ENCODE measurements around the gene MEG3.

Gene MEG3

GRCh38 chr14:100882026-100882967 is 56.4 kb downstream of the MEG3 start:
- TF ChIP-seq GATA3 (IDR thresholded peaks at IDR 0.05; ENCODE audit: low read depth, low read length) (no peak), GATA2 (IDR thresholded peaks at IDR 0.05; ENCODE audit: low read depth, low read length) (no peak)

GRCh38 chr14:100882991-100883788 is 57.3 kb downstream of the MEG3 start:
- TF ChIP-seq GATA2 (IDR thresholded peaks at IDR 0.05; ENCODE audit: low read depth, low read length) = no peak
- no peak for TF ChIP-seq GATA3 (IDR thresholded peaks at IDR 0.05; ENCODE audit: low read depth, low read length)

- TF ChIP-seq GATA3 (IDR thresholded peaks at IDR 0.05; ENCODE audit: low read depth, low read length) (no peak), GATA2 (IDR thresholded peaks at IDR 0.05; ENCODE audit: low read depth, low read length) (no peak)
Measured at GRCh38 chr14:100883789-100884101, 57.8 kb downstream of the MEG3 start.

- TF ChIP-seq GATA2 (IDR thresholded peaks at IDR 0.05; ENCODE audit: low read depth, low read length) (no peak), GATA3 (IDR thresholded peaks at IDR 0.05; ENCODE audit: low read depth, low read length) (no peak)
Measured at GRCh38 chr14:100884456-100884855, 58.5 kb downstream of the MEG3 start.

- no peak for TF ChIP-seq GATA2 (IDR thresholded peaks at IDR 0.05; ENCODE audit: low read depth, low read length)
- TF ChIP-seq GATA3 (IDR thresholded peaks at IDR 0.05; ENCODE audit: low read depth, low read length) = no peak
Measured at GRCh38 chr14:100885196-100885595, 59.3 kb downstream of the MEG3 start.

GRCh38 chr14:100885617-100886016 is 59.7 kb downstream of the MEG3 start:
- TF ChIP-seq GATA2 (IDR thresholded peaks at IDR 0.05; ENCODE audit: low read depth, low read length) (no peak), GATA3 (IDR thresholded peaks at IDR 0.05; ENCODE audit: low read depth, low read length) (no peak)

GRCh38 chr14:100887728-100888335 is 61.9 kb downstream of the MEG3 start:
- TF ChIP-seq GATA2 (IDR thresholded peaks at IDR 0.05; ENCODE audit: low read depth, low read length) = no peak
- no peak for TF ChIP-seq GATA3 (IDR thresholded peaks at IDR 0.05; ENCODE audit: low read depth, low read length)

- TF ChIP-seq GATA2 (IDR thresholded peaks at IDR 0.05; ENCODE audit: low read depth, low read length) (no peak), GATA3 (IDR thresholded peaks at IDR 0.05; ENCODE audit: low read depth, low read length) (no peak)
Measured at GRCh38 chr14:100888789-100889315, 62.9 kb downstream of the MEG3 start.

GRCh38 chr14:100889641-100890040 is 63.7 kb downstream of the MEG3 start:
- TF ChIP-seq GATA3 (IDR thresholded peaks at IDR 0.05; ENCODE audit: low read depth, low read length) (no peak), GATA2 (IDR thresholded peaks at IDR 0.05; ENCODE audit: low read depth, low read length) (no peak)

GRCh38 chr14:100890061-100890850 is 64.3 kb downstream of the MEG3 start:
- TF ChIP-seq GATA3 (IDR thresholded peaks at IDR 0.05; ENCODE audit: low read depth, low read length) = no peak
- TF ChIP-seq GATA2 (IDR thresholded peaks at IDR 0.05; ENCODE audit: low read depth, low read length) = no peak

GRCh38 chr14:100891051-100891450 is 65.1 kb downstream of the MEG3 start:
- TF ChIP-seq GATA2 (IDR thresholded peaks at IDR 0.05; ENCODE audit: low read depth, low read length) (no peak), GATA3 (IDR thresholded peaks at IDR 0.05; ENCODE audit: low read depth, low read length) (no peak)

- TF ChIP-seq GATA2 (IDR thresholded peaks at IDR 0.05; ENCODE audit: low read depth, low read length) (no peak), GATA3 (IDR thresholded peaks at IDR 0.05; ENCODE audit: low read depth, low read length) (no peak)
Measured at GRCh38 chr14:100891501-100892445, 65.9 kb downstream of the MEG3 start.
